Neuronal stem cell (in vitro differentiated cells): Measurements from ENCODE around the gene TRIM71. TPM values are rescaled to one million over a fixed set of nuclear protein-coding genes. Genes with fewer than 3 reads are reported as not detected.
A peak's percentile ranks its signal among the peaks of the same experiment; 100 is the strongest.

Source experiments
- DNase-seq: peaks from one replicate; pipeline ENCODE4 v3.0.0-alpha.2; 2013; ENCODE audit warnings: low spot score
- H2AFZ ChIP-seq: one replicate; pipeline ENCODE4 v1.6.1; 2013; ENCODE audit warnings: mild to moderate bottlenecking, low read length, inconsistent platforms
- H2AK5ac ChIP-seq: 2 replicates; pipeline ENCODE4 v1.6.1; 2013; ENCODE audit warnings: low read depth, mild to moderate bottlenecking, inconsistent platforms, low read length, moderate library complexity, mixed read lengths
- H2BK120ac ChIP-seq: 2 replicates; pipeline ENCODE4 v1.6.1; 2013; ENCODE audit warnings: low read depth, mild to moderate bottlenecking, inconsistent platforms, low read length, moderate library complexity, mixed read lengths
- H2BK12ac ChIP-seq: one replicate; pipeline ENCODE4 v1.6.1; 2013; ENCODE audit warnings: low read length, inconsistent platforms
- H2BK15ac ChIP-seq: 2 replicates; pipeline ENCODE4 v1.6.1; 2013; ENCODE audit warnings: mild to moderate bottlenecking, low read length, inconsistent platforms, mixed read lengths
- H2BK5ac ChIP-seq: one replicate; pipeline ENCODE4 v1.6.1; 2013; ENCODE audit warnings: inconsistent platforms, mild to moderate bottlenecking, low read length, moderate library complexity
- H3K14ac ChIP-seq: one replicate; pipeline ENCODE4 v1.6.1; 2013; ENCODE audit warnings: low read length, inconsistent platforms
- H3K18ac ChIP-seq: 2 replicates; pipeline ENCODE4 v1.6.1; 2013; ENCODE audit warnings: low read length, inconsistent platforms
- H3K23ac ChIP-seq: 2 replicates; pipeline ENCODE4 v1.6.1; 2013; ENCODE audit warnings: low read depth, mild to moderate bottlenecking, mixed read lengths, low read length, inconsistent platforms; ENCODE audit not compliant: poor library complexity
- H3K27ac ChIP-seq: replicated peaks from 3 replicates; pipeline ENCODE4 v1.5.1; 2013; ENCODE audit warnings: low read length, inconsistent platforms
- H3K27me3 ChIP-seq, 3 experiments: 2 replicates each; pipeline ENCODE4 v1.6.1; 2013; ENCODE audit warnings: low read length in 3 of 3, mild to moderate bottlenecking in 2 of 3, inconsistent platforms in 1 of 3, low read depth in 1 of 3, mixed read lengths in 1 of 3, moderate library complexity in 1 of 3; ENCODE audit not compliant: control insufficient read depth in 3 of 3, insufficient read depth in 3 of 3
- H3K36me3 ChIP-seq, 2 donors: replicated peaks in 1 of 2; 2 replicates each; pipeline ENCODE4 v1.6.1; 2013; ENCODE audit warnings: low read length in 2 of 2; ENCODE audit not compliant: control insufficient read depth in 2 of 2, insufficient read depth in 2 of 2
- H3K4ac ChIP-seq: 2 replicates; pipeline ENCODE4 v1.6.1; 2013; ENCODE audit warnings: inconsistent platforms, mild to moderate bottlenecking, low read length, moderate library complexity
- H3K4me1 ChIP-seq, 2 donors: 1 replicate in 1 of 2; 2 replicates in 1 of 2; pipeline ENCODE4 v1.6.1; 2013; ENCODE audit warnings: low read length in 2 of 2, low read depth in 1 of 2; ENCODE audit not compliant: control insufficient read depth in 2 of 2, insufficient read depth in 1 of 2
- H3K4me2 ChIP-seq: one replicate; pipeline ENCODE4 v1.6.1; 2013; ENCODE audit warnings: mild to moderate bottlenecking, low read length, inconsistent platforms; ENCODE audit not compliant: insufficient read depth, poor library complexity, severe bottlenecking
- H3K4me3 ChIP-seq, 2 donors: 2 replicates each; pipeline ENCODE4 v1.5.1; 2013; ENCODE audit warnings: low read length in 2 of 2, mild to moderate bottlenecking in 2 of 2, inconsistent platforms in 1 of 2, moderate library complexity in 1 of 2
- H3K79me1 ChIP-seq: one replicate; pipeline ENCODE4 v1.6.1; 2013; ENCODE audit warnings: low read depth, mild to moderate bottlenecking, inconsistent platforms, low read length, moderate library complexity
- H3K9ac ChIP-seq: one replicate; pipeline ENCODE4 v1.6.1; 2013; ENCODE audit warnings: mild to moderate bottlenecking, low read depth, low read length, inconsistent platforms; ENCODE audit not compliant: poor library complexity
- H3K9me3 ChIP-seq, 2 donors: replicated peaks in 1 of 2; 2 replicates each; pipeline versions ENCODE3 to v1.6.1; 2013; ENCODE audit warnings: low read length in 2 of 2, mild to moderate bottlenecking in 2 of 2, inconsistent platforms in 1 of 2, low read depth in 1 of 2, mixed read lengths in 1 of 2, moderate library complexity in 1 of 2; ENCODE audit not compliant: control insufficient read depth in 2 of 2, insufficient read depth in 1 of 2
- H4K8ac ChIP-seq: one replicate; pipeline ENCODE4 v1.6.1; 2013; ENCODE audit warnings: low read depth, mild to moderate bottlenecking, inconsistent platforms, low read length, moderate library complexity
- H4K91ac ChIP-seq: one replicate; pipeline ENCODE4 v1.6.1; 2013; ENCODE audit warnings: low read length, low read depth, mild to moderate bottlenecking, inconsistent platforms; ENCODE audit not compliant: poor library complexity
- WGBS, 2 donors: extraction: QIAGEN DNeasy Blood & Tissue Kit; methylation state at CpG; one replicate each; pipeline ENCODE4 v1.1.7; 2013; ENCODE audit warnings: missing lambda C conversion rate in 2 of 2, mixed read lengths in 1 of 2; ENCODE audit not compliant: insufficient read length in 2 of 2, insufficient replicate concordance in 1 of 2; ENCODE audit errors: extremely low coverage in 2 of 2; 5-methylcytosine and 5-hydroxymethylcytosine counted together
- polyA plus RNA-seq, 2 experiments: library from polyadenylated mRNA; stranded (reverse); fragments of 200-250 nt; gene quantifications; one replicate each; pipeline ENCODE4 v1.2.3, GENCODE V29; 2013

The TRIM71 gene
- polyA plus RNA-seq (2013, experiment 1 of 2), result 53.8 TPM
- 57.6 TPM for polyA plus RNA-seq (2013, experiment 2 of 2)

DNA sequence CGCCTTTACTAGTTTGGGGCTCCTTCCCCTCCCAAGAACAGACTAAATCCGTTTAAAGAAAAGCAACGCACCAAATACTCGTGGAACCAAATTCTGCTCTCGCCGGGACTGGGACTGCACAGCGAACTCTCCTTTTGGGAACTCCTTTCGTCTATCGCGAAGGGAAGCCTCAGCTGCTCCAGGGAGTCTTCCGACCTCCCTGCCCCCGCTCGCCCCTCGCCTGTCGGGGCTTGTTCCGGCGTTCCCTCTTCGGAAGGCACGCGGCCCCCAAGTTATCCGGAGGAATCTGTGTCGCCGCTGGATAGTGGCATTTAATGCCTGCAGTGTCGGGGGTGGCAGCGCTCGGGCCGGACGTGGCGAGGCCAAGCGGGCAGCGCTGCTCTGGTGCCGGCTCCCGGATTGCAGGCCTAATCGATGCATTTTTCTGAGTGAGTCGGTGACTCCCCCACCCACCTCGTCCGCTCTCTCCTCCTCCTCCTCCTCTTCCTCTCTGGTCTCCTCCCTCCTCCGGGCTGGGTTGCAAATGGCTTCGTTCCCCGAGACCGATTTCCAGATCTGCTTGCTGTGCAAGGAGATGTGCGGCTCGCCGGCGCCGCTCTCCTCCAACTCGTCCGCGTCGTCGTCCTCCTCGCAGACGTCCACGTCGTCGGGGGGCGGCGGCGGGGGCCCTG is at the start of gene TRIM71:
TSS of gene TRIM71 (plus strand) at position 440 of the 671 bp plus-strand sequence. CDS start at position 524, 84 bp downstream.
- Histone ChIP-seq H2BK120ac (peak within 1 kb of the TSS; percentile 91), H4K8ac (peak within 1 kb of the TSS; percentile 6), H2BK12ac (peak within 1 kb of the TSS; percentile 100), H2BK15ac (peak within 1 kb of the TSS; percentile 92), H3K36me3 (peaks cover 14 to 41% of the 10 kb centered on the region in 2 donors), H3K27me3 (no peaks in the 10 kb centered on the region), H3K4ac (peak within 1 kb of the TSS; percentile 98), H3K18ac (peak within 1 kb of the TSS; percentile 100), H3K27ac (peak within 1 kb of the TSS; percentile 100), H3K23ac (peak within 1 kb of the TSS; percentile 96), H3K9me3 (peaks cover 0 to 2% of the 10 kb centered on the region in 2 donors), H3K4me1 (peaks cover 18 to 35% of the 10 kb centered on the region in 2 donors), H3K4me3 (peak within 1 kb of the TSS; percentile 94 to 100), H3K79me1 (peaks cover 7% of the 10 kb centered on the region), H3K14ac (peak within 1 kb of the TSS; percentile 97), H2AFZ (peak within 1 kb of the TSS; percentile 87), H2AK5ac (peak within 1 kb of the TSS; percentile 99), H4K91ac (peak within 1 kb of the TSS; percentile 98), H3K9ac (peak within 1 kb of the TSS; percentile 100), H2BK5ac (peak within 1 kb of the TSS; percentile 99), H3K4me2 (peak within 1 kb of the TSS; percentile 72)
- no CpG with 5 or more reads among the region's 59 CpGs for WGBS, 2 donors
- no peak for DNase-seq

- DNase-seq, result no peak
- Histone ChIP-seq H3K4me2 (no peak overlapping the region), H3K23ac (no peak overlapping the region), H4K8ac (no peak overlapping the region), H3K27me3 (no peaks in the 10 kb centered on the region), H3K4ac (no peak overlapping the region), H4K91ac (no peak overlapping the region), H2BK15ac (no peak overlapping the region), H3K14ac (no peak overlapping the region), H2BK5ac (no peak overlapping the region), H3K18ac (no peak overlapping the region), H3K9me3 (no peaks in the 10 kb centered on the region), H2BK12ac (no peak overlapping the region), H2BK120ac (no peak overlapping the region), H3K4me1 (peaks cover 6 to 8% of the 10 kb centered on the region in 2 donors), H3K79me1 (no peaks in the 10 kb centered on the region), H2AFZ (no peak overlapping the region), H3K4me3 (no peak overlapping the region), H2AK5ac (no peak overlapping the region), H3K27ac (no peak overlapping the region), H3K36me3 (peaks cover 2 to 30% of the 10 kb centered on the region in 2 donors), H3K9ac (no peak overlapping the region)
- no CpG with 5 or more reads among the region's 4 CpGs for WGBS, 2 donors
Measured at GRCh38 chr3:32778389-32778788, 39.4 kb upstream of the TRIM71 start.

GRCh38 chr3:32780071-32780734 is 37.6 kb upstream of the TRIM71 start:
- Histone ChIP-seq H2BK120ac (no peak overlapping the region), H3K4me2 (peak overlapping the region; percentile 35), H2AK5ac (no peak overlapping the region), H2AFZ (peak overlapping the region; percentile 83), H4K91ac (no peak overlapping the region), H3K9ac (no peak overlapping the region), H2BK12ac (no peak overlapping the region), H2BK15ac (no peak overlapping the region), H3K23ac (no peak overlapping the region), H3K4ac (no peak overlapping the region), H3K18ac (peak overlapping the region; percentile 17), H3K4me1 (peaks cover 6 to 8% of the 10 kb centered on the region in 2 donors), H3K14ac (no peak overlapping the region), H3K9me3 (no peaks in the 10 kb centered on the region), H3K27me3 (no peaks in the 10 kb centered on the region), H2BK5ac (no peak overlapping the region), H3K27ac (no peak overlapping the region), H3K4me3 (peak overlapping the region; percentile 48 to 70), H3K36me3 (peaks cover 2 to 13% of the 10 kb centered on the region in 2 donors), H4K8ac (no peak overlapping the region), H3K79me1 (no peaks in the 10 kb centered on the region)
- no peak for DNase-seq
- whole genome bisulfite sequencing, 2 donors, result no CpG with 5 or more reads among the region's 10 CpGs

DNA sequence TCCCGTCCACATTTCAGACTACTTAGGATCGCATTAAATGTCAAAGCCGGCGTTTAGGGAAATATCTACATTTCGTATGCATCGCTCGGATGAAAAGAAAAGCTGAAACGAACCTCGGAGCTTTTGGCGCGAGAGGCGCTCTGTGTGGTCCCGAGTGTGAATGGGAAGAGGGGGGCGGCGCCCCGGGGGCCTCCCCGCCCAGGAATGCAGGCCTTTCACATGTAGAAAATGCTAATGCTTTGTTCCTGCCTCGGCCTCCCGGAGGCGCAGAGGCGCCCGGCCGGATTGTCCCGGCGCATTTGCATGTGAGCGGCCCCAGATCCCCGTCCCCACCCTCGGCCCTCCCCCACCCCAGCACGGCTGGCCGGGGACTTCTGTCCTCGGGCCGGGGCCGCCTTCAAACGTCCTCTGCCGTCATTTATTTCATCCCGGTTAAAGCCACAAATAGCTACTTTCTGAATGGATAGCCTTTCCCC is 37.0 kb upstream of the TRIM71 start:
- peak overlapping the region; percentile 48 to 79 for H3K4me3 ChIP-seq
- no CpG with 5 or more reads among the region's 36 CpGs for WGBS, 2 donors
- no peak overlapping the region for H2BK12ac ChIP-seq
- H3K14ac ChIP-seq, result no peak overlapping the region
- no peak overlapping the region for H3K9ac ChIP-seq
- H2BK120ac ChIP-seq, result no peak overlapping the region
- peak overlapping the region; percentile 85 for H3K27ac ChIP-seq
- no peak overlapping the region for H4K91ac ChIP-seq
- H3K23ac ChIP-seq, result no peak overlapping the region
- H3K36me3 ChIP-seq, result peaks cover 2 to 10% of the 10 kb centered on the region in 2 donors
- H2BK15ac ChIP-seq, result no peak overlapping the region
- peak overlapping the region; percentile 56 for H2BK5ac ChIP-seq
- no peak overlapping the region for H4K8ac ChIP-seq
- H3K4me2 ChIP-seq, result peak overlapping the region; percentile 95
- no peaks in the 10 kb centered on the region for H3K27me3 ChIP-seq
- no peaks in the 10 kb centered on the region for H3K9me3 ChIP-seq
- H3K79me1 ChIP-seq, result no peaks in the 10 kb centered on the region
- H3K4ac ChIP-seq, result no peak overlapping the region
- peaks cover 6 to 8% of the 10 kb centered on the region in 2 donors for H3K4me1 ChIP-seq
- no peak overlapping the region for H2AK5ac ChIP-seq
- H2AFZ ChIP-seq, result peak overlapping the region; percentile 83
- peak; percentile 94 for DNase-seq
- peak overlapping the region; percentile 97 for H3K18ac ChIP-seq
